HG03432 (cell line): ENCODE measurements around the gene CAMTA1.

Source experiments
- ATAC-seq: cut with Tn5 transposase; IDR thresholded peaks from one replicate; pipeline ENCODE4 v1.9.1; 2021; ENCODE audit warnings: mild to moderate bottlenecking, moderate library complexity; ENCODE audit not compliant: unreplicated experiment

Gene CAMTA1

DNA sequence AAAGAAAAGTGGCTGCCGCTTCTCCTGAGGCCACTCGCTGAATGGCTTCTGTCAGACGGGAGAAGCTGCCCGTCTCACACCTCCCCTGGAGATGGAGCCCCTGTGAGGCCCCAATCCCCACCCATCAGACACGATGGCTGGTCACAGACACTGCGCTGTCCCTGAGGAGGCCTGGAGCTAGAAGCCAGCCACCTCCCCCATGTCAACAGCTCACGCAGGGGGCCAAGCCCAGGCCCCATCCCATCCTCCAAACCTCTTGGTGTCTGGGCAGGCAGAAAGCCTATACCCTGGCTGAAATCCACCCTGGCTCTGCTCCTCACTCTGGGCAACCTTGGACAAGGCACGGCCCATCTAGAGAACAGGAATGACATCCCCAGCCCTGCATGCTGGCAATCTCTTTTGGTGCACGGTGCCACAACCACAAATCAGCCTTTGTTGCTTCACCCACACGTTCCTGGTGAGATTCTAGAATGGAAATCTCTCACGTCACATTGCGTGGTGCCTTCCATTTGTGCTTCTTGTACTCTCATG is 711.9 kb downstream of the CAMTA1 start:
- no peak for ATAC-seq

GRCh38 chr1:7500381-7501083 is 715.3 kb downstream of the CAMTA1 start:
- no peak for ATAC-seq

DNA sequence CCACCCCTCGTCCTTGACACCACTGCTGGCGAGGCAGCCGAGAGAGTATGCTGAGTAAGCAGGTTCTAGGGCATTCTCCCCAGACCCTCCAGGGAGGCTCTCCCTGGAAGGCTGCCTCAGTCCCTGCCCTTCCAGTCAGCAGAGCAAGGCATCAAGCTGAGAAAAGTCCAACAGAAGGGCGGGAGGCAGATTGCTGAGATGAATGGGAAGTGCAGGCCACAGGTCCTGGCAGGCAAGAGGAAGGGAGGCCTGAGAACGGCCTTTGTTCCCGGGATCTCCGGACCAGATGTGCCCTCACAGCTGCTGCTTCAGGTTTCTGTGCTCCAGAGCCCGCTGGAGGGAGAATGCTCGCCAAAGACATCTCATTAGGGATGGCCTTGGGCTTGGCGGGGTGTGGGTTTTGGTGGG is 715.8 kb downstream of the CAMTA1 start:
- ATAC-seq = no peak

GRCh38 chr1:7501723-7502603 is 716.7 kb downstream of the CAMTA1 start:
- no peak for ATAC-seq

DNA sequence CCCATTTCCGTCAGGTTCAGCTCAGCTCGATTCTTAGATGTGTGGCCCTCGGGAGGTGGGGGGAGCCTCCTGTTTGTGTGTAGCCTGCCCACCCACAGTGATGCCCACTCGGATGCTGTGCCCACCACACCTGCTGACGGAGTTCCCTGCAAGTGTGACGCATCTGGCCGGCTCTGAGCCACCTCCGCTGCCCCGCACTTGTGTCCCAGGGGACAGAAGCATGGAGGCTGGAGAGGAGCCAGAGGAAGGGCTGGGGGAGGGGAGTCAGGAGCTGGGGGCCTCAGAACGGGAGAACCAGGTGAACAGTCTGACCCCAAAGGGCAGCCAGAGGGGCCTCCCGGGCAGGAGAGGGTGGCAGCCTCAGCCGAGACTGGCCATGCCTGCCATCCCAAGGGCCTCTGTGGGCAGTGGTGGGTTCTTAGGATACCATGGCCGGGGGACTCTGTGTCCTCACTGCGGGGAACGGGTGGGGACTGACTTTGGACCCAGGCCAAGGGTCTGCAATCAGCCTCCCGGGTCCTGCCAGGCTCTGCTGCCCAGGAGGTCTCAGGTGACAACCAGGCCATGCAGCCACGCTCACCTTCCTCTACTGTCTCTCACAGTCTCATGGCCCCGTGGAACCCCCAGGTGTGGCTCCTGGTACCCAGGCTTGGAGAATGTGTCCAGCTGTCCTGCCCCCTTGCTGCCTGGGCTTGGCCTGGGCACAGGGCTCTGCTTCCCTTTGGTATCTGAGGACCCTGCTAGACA is 718.6 kb downstream of the CAMTA1 start:
- ATAC-seq = no peak

GRCh38 chr1:7504438-7504720 is 719.1 kb downstream of the CAMTA1 start:
- ATAC-seq = no peak

DNA sequence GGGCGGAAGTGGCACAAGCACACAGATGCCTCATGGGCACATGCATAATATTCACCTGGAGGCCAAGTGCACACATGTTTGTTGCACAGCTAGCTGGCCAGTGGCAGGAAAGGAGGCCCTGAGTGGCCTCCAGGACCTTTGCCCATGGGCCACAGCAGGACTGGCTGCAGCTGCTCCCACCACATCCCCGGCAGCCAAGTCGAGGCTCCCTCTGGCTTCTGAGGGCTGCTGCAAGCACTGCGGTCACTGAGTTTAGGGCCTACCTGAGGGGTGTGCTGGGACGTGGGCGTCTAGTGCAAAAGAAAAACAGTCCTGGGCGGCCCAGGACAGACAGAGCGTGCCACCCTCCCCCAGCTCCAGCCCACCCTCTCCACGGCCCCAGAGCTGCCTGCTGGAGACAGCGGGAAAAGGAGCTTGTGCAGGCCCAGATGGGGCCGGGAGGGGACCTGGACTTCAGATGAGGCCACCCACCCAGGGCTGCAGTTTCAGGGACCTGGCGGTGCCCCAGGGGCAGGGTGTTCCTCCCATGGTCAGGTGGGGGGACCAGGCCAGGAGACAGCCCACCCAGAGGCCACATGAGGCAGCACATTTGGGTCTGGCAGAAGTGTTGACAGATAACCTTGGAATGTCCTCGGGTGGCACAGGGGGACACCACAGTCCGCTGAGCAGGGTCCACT is 720.0 kb downstream of the CAMTA1 start:
- no peak for ATAC-seq

DNA sequence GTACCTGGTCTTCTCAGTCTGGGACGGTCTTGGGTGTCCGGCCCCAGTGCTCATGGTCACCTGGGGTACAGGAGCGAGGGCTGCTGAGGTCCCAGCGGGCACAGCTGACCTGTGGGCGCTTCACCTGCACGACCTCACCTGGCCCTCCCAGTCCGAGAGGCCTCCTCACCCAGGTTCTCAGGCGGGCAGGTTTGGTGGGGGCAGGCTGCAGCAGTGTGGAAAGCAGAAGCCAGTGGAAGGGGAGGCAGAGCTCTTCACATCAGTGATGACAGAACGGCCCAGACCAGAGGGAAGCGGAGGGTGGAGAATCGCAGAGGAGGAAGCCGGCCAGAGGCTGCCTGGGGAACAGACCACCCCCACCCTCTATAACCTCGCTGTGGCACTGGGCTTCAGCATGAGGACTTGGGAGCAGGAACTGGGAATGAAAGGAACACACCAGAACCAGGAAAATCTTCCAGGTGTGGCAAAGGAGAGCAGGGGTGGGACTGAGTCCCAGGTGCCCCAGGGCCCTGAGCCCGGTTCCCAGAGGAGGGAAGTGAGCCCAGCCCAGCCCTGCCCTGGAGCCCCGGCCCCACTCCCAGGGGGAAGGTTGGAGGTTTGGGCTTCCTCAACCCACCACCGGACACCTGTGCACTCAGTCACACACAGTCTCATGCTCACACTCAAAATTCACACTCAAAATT is 720.7 kb downstream of the CAMTA1 start:
- no peak for ATAC-seq

DNA sequence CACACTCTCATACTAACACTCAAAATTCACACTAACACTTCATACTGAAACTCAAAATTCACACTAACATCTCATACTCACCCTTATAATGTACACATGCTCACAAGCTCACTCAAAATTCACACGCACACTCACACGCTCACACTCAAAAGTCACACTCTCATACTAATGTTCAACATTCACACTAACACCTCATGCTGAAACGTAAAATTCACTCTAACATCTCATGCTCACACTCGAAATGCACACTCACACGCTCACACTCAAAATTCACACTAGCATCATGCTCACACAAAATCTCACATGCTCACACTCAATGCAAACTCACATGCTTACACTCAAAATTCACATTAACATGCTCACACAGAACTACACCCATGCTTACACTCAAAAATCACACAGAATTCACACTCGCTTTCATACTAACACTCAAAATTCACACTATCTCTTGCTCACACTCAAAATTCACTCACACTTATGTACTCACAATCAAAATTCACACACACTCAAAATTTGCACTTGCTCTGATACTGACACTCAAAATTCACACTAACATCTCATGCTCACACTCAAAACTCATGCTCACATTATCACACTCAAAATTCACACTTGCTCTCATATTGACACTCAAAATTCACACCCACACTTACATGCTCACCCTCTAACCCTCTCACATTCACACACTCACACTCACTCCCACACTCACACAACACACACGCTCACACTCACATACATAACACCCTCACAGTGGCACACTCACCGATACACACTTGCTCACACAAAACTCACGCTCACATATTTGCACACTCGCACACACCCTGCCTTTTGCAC is 721.4 kb downstream of the CAMTA1 start:
- no peak for ATAC-seq

- ATAC-seq = no peak
Observed at GRCh38 chr1:7507285-7508019, 722.2 kb downstream of the CAMTA1 start.

DNA sequence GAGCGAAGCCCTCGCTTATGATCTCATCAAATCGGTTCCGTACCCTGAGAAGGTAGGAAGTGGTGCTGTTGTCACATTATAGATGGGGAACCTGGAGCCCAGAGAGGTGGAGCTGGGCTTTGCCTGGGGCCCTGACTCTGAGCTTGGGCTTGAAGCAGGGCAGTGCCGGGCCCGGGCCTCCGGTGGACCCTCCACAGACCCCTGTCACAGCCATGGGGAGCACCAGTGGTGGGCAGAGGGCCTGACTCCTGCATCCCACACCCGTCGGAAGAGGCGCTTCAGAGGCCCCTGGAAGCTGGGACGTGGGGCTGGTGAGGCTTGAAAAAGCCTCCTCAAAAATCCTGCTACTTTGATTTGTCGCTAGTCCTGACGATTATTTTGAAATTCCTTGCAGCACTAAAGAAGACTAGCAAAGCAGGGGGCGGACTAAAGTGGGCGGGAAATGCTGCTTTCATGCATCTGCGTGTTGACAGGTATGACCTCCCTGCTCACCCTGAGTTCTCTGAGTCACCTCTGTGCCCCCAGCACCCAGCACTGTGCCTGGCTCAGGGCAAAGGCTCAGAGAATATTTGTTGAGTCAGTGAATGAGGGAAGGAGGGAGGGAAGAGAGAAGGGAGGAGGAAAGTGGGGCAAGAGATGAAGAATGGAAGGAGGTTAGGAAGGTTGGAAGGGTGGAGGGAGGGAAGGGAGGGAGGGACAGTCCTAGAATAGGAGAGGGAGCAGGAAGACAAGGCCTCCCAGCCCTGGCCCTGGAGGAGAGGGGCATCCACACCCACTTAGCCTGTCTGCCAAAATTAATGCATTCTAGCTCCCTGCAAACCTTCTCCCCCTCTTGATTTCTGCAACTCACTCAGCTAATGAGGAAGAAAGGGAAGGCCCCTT is 723.0 kb downstream of the CAMTA1 start:
- no peak for ATAC-seq

- no peak for ATAC-seq
Observed at GRCh38 chr1:7508934-7509519, 723.8 kb downstream of the CAMTA1 start.

DNA sequence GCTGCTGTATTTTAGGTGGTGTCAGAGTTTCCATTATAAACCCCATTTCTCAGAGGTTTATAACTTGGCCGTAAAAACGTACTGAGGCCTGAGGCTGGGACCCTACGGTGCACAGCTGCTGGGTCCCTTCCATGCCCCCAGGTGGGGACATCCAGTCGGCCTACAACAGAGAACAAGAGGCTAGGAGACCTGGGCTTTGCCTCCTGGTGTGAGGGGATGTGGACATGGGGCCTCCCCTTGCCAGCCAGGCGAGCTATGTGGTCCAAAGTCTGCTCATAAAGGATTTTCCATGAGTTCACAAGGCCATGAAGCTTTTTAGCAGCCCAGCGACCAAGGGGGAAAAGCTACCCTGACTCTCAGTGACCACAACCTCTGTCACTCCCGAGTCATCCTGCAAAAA is 724.3 kb downstream of the CAMTA1 start:
- no peak for ATAC-seq

GRCh38 chr1:7510389-7510931 is 725.2 kb downstream of the CAMTA1 start:
- no peak for ATAC-seq

GRCh38 chr1:7511381-7511780 is 726.1 kb downstream of the CAMTA1 start:
- no peak for ATAC-seq

GRCh38 chr1:7513081-7513480 is 727.8 kb downstream of the CAMTA1 start:
- no peak for ATAC-seq

GRCh38 chr1:7515175-7515574 is 729.9 kb downstream of the CAMTA1 start:
- ATAC-seq = no peak
